Measurements from ENCODE around the gene TMEM236. TPM values are rescaled to one million over a fixed set of nuclear protein-coding genes. Genes with fewer than 3 reads are reported as not detected.

TMEM236 gene
- total and polyA plus RNA-seq, 2 donors (not counting 3 experiments of a cell fraction or from before 2014, with no cell fraction given), result 0.24 to 0.29 TPM

DNA sequence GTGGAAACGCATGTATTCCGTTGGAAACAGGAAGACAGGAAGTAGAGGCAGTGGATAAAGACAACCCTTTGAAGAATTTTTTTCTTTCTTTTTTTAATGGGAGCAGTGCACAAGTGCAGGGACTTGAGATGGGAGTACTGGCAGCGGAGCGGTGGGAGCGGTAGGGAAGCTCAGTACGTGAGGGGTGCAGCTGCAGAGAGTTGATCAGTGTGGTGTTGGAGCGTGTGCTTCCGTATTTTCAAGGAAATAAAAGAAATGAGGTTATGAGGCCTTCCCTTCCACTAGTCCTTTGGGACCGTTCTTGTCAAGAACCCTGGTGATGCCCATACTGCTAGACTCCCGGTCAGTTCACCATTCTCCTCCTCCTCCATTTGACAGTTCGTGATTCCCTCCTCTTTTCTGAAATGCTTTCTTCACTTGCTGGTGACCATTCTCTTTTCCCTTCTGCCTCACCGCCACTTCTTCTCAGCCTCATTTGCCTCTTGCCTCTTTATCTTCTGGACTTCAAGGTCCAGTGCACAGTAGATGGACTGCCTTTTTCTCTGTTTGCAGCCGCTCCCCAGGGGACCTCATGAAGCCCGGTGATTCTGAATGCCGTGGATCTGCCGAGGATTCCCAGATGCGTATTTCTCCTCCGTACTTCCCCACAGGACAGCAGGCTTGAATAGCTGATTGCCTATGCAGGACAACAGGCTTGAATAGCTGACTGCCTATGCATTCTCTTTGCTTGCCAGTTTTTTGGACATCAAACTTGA lies 39.1 kb upstream of the TMEM236 start:
- no peak overlapping the region for H3K9ac ChIP-seq (replicated peaks; ENCODE audit: extremely low read depth, insufficient read depth, low read length)
- H3K4me1 ChIP-seq (ENCODE audit: control insufficient read depth, extremely low read depth, insufficient read depth, low read length), result no peaks in the 10 kb centered on the region
- BruUV-seq (replicated peaks), result no TSS peak
- no peak for DNase-seq (ENCODE audit: low read depth, low spot score)
- H3K79me2 ChIP-seq (ENCODE audit: control insufficient read depth, insufficient read depth, low read length), result no peaks in the 10 kb centered on the region
- no peaks in the 10 kb centered on the region for H3K9me1 ChIP-seq (replicated peaks; ENCODE audit: control insufficient read depth, extremely low read depth, insufficient read depth, low read length)
- peaks cover 3 to 11% of the 10 kb centered on the region in 2 experiments for H3K36me3 ChIP-seq (ENCODE audit: control insufficient read depth in 2 of 2, extremely low read depth in 1 of 2, insufficient read depth in 2 of 2, low read length in 2 of 2)
- POLR2A ChIA-PET, result no interaction called here
- no peaks in the 10 kb centered on the region for H3K27me3 ChIP-seq (ENCODE audit: control insufficient read depth in 2 of 2, insufficient read depth in 2 of 2, low read length in 2 of 2)
- H2AFZ ChIP-seq (ENCODE audit: low read depth, low read length), result no peak overlapping the region
- no peak overlapping the region for H3K4me3 ChIP-seq (replicated peaks in 1 of 3; ENCODE audit: insufficient read depth in 1 of 3, low read depth in 1 of 3, low read length in 3 of 3)
- H3K4me2 ChIP-seq (ENCODE audit: insufficient read depth, low read length), result no peak overlapping the region
- dilution Hi-C loops (cut with MboI; ENCODE audit: extremely low pct_ligation_motif_present, low sequenced_read_pairs), result no loop called here
- intact Hi-C loops (cut with micrococcal nuclease), result no loop called here
- CTCF ChIA-PET, result interaction anchor here (1.5 kb wide), 1 partner anchor 21 kb away, joined by 3 read pairs; no protein-coding TSS in a partner anchor
- no peak overlapping the region for H3K27ac ChIP-seq (ENCODE audit: insufficient read depth, low read depth, low read length)
- H3K9me3 ChIP-seq (replicated peaks; ENCODE audit: control insufficient read depth, insufficient read depth, low read length), result no peaks in the 10 kb centered on the region
- H4K20me1 ChIP-seq (replicated peaks; ENCODE audit: control insufficient read depth, extremely low read depth, insufficient read depth, low read length), result no peaks in the 10 kb centered on the region
- FAIRE-seq, result no peak
- TF ChIP-seq, protein P1, sequence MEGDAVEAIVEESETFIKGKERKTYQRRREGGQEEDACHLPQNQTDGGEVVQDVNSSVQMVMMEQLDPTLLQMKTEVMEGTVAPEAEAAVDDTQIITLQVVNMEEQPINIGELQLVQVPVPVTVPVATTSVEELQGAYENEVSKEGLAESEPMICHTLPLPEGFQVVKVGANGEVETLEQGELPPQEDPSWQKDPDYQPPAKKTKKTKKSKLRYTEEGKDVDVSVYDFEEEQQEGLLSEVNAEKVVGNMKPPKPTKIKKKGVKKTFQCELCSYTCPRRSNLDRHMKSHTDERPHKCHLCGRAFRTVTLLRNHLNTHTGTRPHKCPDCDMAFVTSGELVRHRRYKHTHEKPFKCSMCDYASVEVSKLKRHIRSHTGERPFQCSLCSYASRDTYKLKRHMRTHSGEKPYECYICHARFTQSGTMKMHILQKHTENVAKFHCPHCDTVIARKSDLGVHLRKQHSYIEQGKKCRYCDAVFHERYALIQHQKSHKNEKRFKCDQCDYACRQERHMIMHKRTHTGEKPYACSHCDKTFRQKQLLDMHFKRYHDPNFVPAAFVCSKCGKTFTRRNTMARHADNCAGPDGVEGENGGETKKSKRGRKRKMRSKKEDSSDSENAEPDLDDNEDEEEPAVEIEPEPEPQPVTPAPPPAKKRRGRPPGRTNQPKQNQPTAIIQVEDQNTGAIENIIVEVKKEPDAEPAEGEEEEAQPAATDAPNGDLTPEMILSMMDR (IDR thresholded peaks at IDR 0.05; ENCODE audit: extremely low read depth in 1 of 2, insufficient read depth in 1 of 2, low read depth in 1 of 2, low read length in 2 of 2), result no peak
- TF ChIP-seq FOS (IDR thresholded peaks at IDR 0.05; ENCODE audit: borderline replicate concordance, insufficient read depth, low read length) (no peak), POLR2AphosphoS5 (IDR thresholded peaks at IDR 0.05; ENCODE audit: insufficient read depth, low read depth, low read length) (no peak), MYC (IDR thresholded peaks at IDR 0.05; ENCODE audit: low read depth, low read length) (no peak), POLR2A (IDR thresholded peaks at IDR 0.05; ENCODE audit: low read depth, low read length) (no peak), GATA2 (IDR thresholded peaks at IDR 0.05; ENCODE audit: insufficient read depth, insufficient read length, low read depth, low read length) (no peak)
- TF ChIP-seq, protein P2, sequence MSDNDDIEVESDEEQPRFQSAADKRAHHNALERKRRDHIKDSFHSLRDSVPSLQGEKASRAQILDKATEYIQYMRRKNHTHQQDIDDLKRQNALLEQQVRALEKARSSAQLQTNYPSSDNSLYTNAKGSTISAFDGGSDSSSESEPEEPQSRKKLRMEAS (IDR thresholded peaks at IDR 0.05; ENCODE audit: insufficient read depth, insufficient read length), result no peak
